WTC11 (cell line): ENCODE measurements around the gene CPNE6. TPM values are rescaled to one million over a fixed set of nuclear protein-coding genes. Genes with fewer than 3 reads are reported as not detected.

Source experiments
- ATAC-seq: fragments of 200-7000 bp; cut with Tn5 transposase; 2 replicates; pipeline ENCODE4 v1.10.0; 2021; ENCODE audit warnings: mild to moderate bottlenecking, moderate library complexity
- CTCF ChIA-PET: fragments of 300-600 bp; sonication (Branson Sonifier 250); formaldehyde crosslinking; loops from one replicate; lab custom pipeline; 2021; ENCODE audit warnings: antibody characterized with exemption; lab: Charles Lee
- POLR2A ChIA-PET: fragments of 350-600 bp; sonication (Branson Sonifier 250); formaldehyde crosslinking; loops from one replicate; lab custom pipeline; 2021; ENCODE audit warnings: antibody characterized with exemption; lab: Charles Lee
- DNase-seq: peaks from one replicate; pipeline ENCODE4 v3.0.0; 2021; ENCODE audit warnings: low spot score
- H3K27ac Mint-ChIP-seq: 2 replicates; pipeline ENCODE4 v1.8.0; 2021; ENCODE audit warnings: mixed read lengths
- H3K27me3 Mint-ChIP-seq: 2 replicates; pipeline ENCODE4 v1.8.0; 2021; ENCODE audit warnings: low read depth, mild to moderate bottlenecking, moderate library complexity, mixed read lengths
- H3K36me3 Mint-ChIP-seq: 2 replicates; pipeline ENCODE4 v1.8.0; 2021; ENCODE audit warnings: mixed read lengths
- H3K4me1 Mint-ChIP-seq: 2 replicates; pipeline ENCODE4 v1.8.0; 2022; ENCODE audit warnings: mixed read lengths
- H3K4me3 Mint-ChIP-seq: 2 replicates; pipeline ENCODE4 v1.8.0; 2021; ENCODE audit warnings: mild to moderate bottlenecking, moderate library complexity, mixed read lengths
- H3K9me3 Mint-ChIP-seq: 2 replicates; pipeline ENCODE4 v1.8.0; 2021; ENCODE audit warnings: mixed read lengths
- AFF4 ChIP-seq: sonication (generic); formaldehyde crosslinking; IDR thresholded peaks from 2 replicates; pipeline ENCODE4 v1.8.1; 2023; ENCODE audit warnings: mild to moderate bottlenecking, missing genetic modification reagents, borderline replicate concordance
- ATF6 ChIP-seq: sonication (generic); formaldehyde crosslinking; IDR thresholded peaks from 2 replicates; pipeline ENCODE4 v1.8.1; 2023; ENCODE audit warnings: mild to moderate bottlenecking, missing genetic modification reagents
- CTCF ChIP-seq: fragments of 200-600 bp; IDR thresholded peaks from 2 replicates; pipeline ENCODE4 v1.8.0; 2022; ENCODE audit warnings: antibody characterized with exemption
- ETV6 ChIP-seq: sonication (generic); formaldehyde crosslinking; IDR thresholded peaks from 2 replicates; pipeline ENCODE4 v1.8.1; 2022; ENCODE audit warnings: mild to moderate bottlenecking, missing genetic modification reagents
- FOXP4 ChIP-seq: sonication (generic); formaldehyde crosslinking; IDR thresholded peaks from 2 replicates; pipeline ENCODE4 v1.8.0; 2022; ENCODE audit warnings: mild to moderate bottlenecking, missing genetic modification reagents
- HMGXB4 ChIP-seq: sonication (generic); formaldehyde crosslinking; IDR thresholded peaks from 2 replicates; pipeline ENCODE4 v1.8.1; 2023; ENCODE audit warnings: mild to moderate bottlenecking, moderate library complexity, missing genetic modification reagents
- KAT7 ChIP-seq: sonication (generic); formaldehyde crosslinking; IDR thresholded peaks from 2 replicates; pipeline ENCODE4 v1.8.1; 2023; ENCODE audit warnings: missing genetic modification reagents, mild to moderate bottlenecking, borderline replicate concordance
- MAX ChIP-seq: sonication (generic); formaldehyde crosslinking; IDR thresholded peaks from 2 replicates; pipeline ENCODE4 v1.8.0; 2022; ENCODE audit warnings: mild to moderate bottlenecking, missing genetic modification reagents
- MYBL2 ChIP-seq: sonication (generic); formaldehyde crosslinking; IDR thresholded peaks from 2 replicates; pipeline ENCODE4 v1.8.1; 2023; ENCODE audit warnings: mild to moderate bottlenecking, moderate library complexity, missing genetic modification reagents
- PRDM15 ChIP-seq: sonication (generic); formaldehyde crosslinking; IDR thresholded peaks from 2 replicates; pipeline ENCODE4 v1.8.0; 2022; ENCODE audit warnings: missing genetic modification reagents
- ZBTB43 ChIP-seq: sonication (generic); formaldehyde crosslinking; IDR thresholded peaks from 2 replicates; pipeline ENCODE4 v1.8.1; 2023; ENCODE audit warnings: mild to moderate bottlenecking, missing genetic modification reagents
- ZMAT4 ChIP-seq: fragments of 250-450 bp; sonication (Bioruptor Pico); IDR thresholded peaks from 2 replicates; pipeline ENCODE4 v1.9.0; 2021; ENCODE audit warnings: mild to moderate bottlenecking
- total RNA-seq: library from RNA; stranded (reverse); gene quantifications from 3 replicates; pipeline ENCODE4 v1.2.3, GENCODE V29; 2021

Gene CPNE6
- total RNA-seq, 1 experiment from 2014 or later, result not detected

GRCh38 chr14:24036169-24036962, 35.0 kb upstream of the CPNE6 start:
- H3K27me3 Mint-ChIP-seq, result peaks cover 28% of the 10 kb centered on the region
- peaks cover 12% of the 10 kb centered on the region for H3K4me1 Mint-ChIP-seq
- peak overlapping the region; percentile 57 for H3K27ac Mint-ChIP-seq
- H3K36me3 Mint-ChIP-seq, result peaks cover 2% of the 10 kb centered on the region; the same call in 1 of the 2 replicates
- ATAC-seq, result peak; percentile 77
- peak; percentile 80 for DNase-seq
- peak overlapping the region; percentile 91 for H3K4me3 Mint-ChIP-seq
- CTCF ChIA-PET, result interaction anchor here (0.9 to 1.2 kb wide), 15 partner anchors 15 to 447 kb away, joined by 3 to 9 read pairs (median 4); partner anchors contain the start of genes CARMIL3, DCAF11, DHRS4 and DHRS4L2
- H3K9me3 Mint-ChIP-seq, result peaks cover 18% of the 10 kb centered on the region
- POLR2A ChIA-PET, result interaction anchor here (0.6 kb wide), 1 partner anchor 9 kb away, joined by 3 read pairs; no protein-coding TSS in a partner anchor
- TF ChIP-seq FOXP4 (CRISPR knock-in tag) (0 out of 2 replicates have a peak, but pooled peaks have one; percentile 42), KAT7 (CRISPR knock-in tag) (peak; percentile 32; the same call in 1 of the 2 replicates), AFF4 (CRISPR knock-in tag) (no peak), HMGXB4 (CRISPR knock-in tag) (peak; percentile 68; the same call in 1 of the 2 replicates), MAX (CRISPR knock-in tag) (peak; percentile 78), ATF6 (CRISPR knock-in tag) (no peak), MYBL2 (CRISPR knock-in tag) (0 out of 2 replicates have a peak, but pooled peaks have one; percentile 45), ZMAT4 (no peak), CTCF (peak; percentile 37), PRDM15 (peak; percentile 53; the same call in 1 of the 2 replicates), ETV6 (peak; percentile 32; the same call in 1 of the 2 replicates), ZBTB43 (CRISPR knock-in tag) (peak; percentile 52; the same call in 1 of the 2 replicates)
